ENCODE data around the gene INPP5A. TPM values are rescaled to one million over a fixed set of nuclear protein-coding genes. Genes with fewer than 3 reads are reported as not detected.

The INPP5A gene
- total RNA-seq, 1 experiment from 2014 or later: 12.3 TPM

DNA sequence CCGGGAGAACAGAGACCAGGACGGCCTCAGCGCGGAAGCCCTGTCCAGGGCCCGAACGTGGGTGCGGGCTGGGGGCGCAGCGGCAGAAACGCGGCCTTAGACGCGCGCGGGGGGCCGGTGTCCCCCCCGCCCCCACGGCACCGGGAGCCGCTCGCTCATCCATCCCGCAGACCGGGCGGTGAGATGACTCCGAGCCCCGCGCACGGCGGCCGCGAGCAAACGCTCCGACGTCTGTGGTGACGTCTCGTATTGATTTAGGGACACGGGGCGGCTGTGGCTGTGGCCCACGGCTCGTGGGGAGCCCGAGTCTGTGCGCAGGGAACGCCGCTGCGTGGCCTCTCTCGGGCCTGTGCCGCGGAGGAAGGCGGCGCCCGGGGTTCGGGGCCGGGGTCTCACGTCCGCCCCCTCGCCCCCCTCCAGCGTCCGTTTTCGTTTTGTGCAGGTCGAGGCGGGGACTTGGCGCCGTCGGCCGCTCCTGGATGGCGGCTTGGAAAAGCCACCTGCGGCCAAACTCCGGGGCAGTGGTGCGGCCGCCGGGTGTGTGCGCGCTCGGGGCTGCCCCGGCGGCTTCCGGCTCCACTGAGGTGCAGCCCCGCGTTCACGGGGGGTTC is 249.4 kb downstream of the INPP5A start:
- H3K9me2 ChIP-seq (ENCODE audit: insufficient read depth): no peaks in the 10 kb centered on the region
- intact Hi-C loops (cut with micrococcal nuclease): no loop called here
- H3K36me3 ChIP-seq (ENCODE audit: control insufficient read depth in 1 of 2, insufficient read depth in 2 of 2, low read length in 2 of 2): no peaks in the 10 kb centered on the region
- ATAC-seq (no peak), DNase-seq (ENCODE audit: low read depth, low spot score) (no peak)
- no peak overlapping the region for H3K4me2 ChIP-seq (ENCODE audit: low read length)
- no peaks in the 10 kb centered on the region for H3K27me3 ChIP-seq (ENCODE audit: insufficient read depth, low read length)
- no peaks in the 10 kb centered on the region for H4K20me1 ChIP-seq (ENCODE audit: insufficient read depth)
- ChIA-PET POLR2A (no interaction called here), CTCF (no interaction called here), RAD21 (ENCODE audit: low non-redundant PET in 1 of 2, low total read pairs in 2 of 2, uncharacterized antibody in 2 of 2, unreplicated experiment in 2 of 2) (no interaction called here)
- no peak overlapping the region for H2AFZ ChIP-seq (ENCODE audit: low read depth, low read length, poor library complexity, severe bottlenecking)
- TF ChIP-seq REST (IDR thresholded peaks at IDR 0.05; ENCODE audit: low read depth) (no peak), SRF (IDR thresholded peaks at IDR 0.05; ENCODE audit: low read depth) (no peak), ZNF274 (IDR thresholded peaks at IDR 0.05; ENCODE audit: low read depth, low read length) (no peak), SIN3A (IDR thresholded peaks at IDR 0.05; ENCODE audit: low read depth) (no peak), SP1 (IDR thresholded peaks at IDR 0.05; ENCODE audit: low read depth) (no peak), ZFX (IDR thresholded peaks at IDR 0.05) (no peak), ELF1 (IDR thresholded peaks at IDR 0.05; ENCODE audit: borderline replicate concordance, low read depth) (no peak), CBX3 (IDR thresholded peaks at IDR 0.05; ENCODE audit: low read depth) (no peak), EGR1 (IDR thresholded peaks at IDR 0.05; ENCODE audit: low read depth) (no peak)
- TF ChIP-seq, protein P1, sequence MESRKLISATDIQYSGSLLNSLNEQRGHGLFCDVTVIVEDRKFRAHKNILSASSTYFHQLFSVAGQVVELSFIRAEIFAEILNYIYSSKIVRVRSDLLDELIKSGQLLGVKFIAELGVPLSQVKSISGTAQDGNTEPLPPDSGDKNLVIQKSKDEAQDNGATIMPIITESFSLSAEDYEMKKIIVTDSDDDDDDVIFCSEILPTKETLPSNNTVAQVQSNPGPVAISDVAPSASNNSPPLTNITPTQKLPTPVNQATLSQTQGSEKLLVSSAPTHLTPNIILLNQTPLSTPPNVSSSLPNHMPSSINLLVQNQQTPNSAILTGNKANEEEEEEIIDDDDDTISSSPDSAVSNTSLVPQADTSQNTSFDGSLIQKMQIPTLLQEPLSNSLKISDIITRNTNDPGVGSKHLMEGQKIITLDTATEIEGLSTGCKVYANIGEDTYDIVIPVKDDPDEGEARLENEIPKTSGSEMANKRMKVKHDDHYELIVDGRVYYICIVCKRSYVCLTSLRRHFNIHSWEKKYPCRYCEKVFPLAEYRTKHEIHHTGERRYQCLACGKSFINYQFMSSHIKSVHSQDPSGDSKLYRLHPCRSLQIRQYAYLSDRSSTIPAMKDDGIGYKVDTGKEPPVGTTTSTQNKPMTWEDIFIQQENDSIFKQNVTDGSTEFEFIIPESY (IDR thresholded peaks at IDR 0.05; ENCODE audit: extremely low read depth, insufficient replicate concordance, low read length): no peak
- H3K79me2 ChIP-seq (ENCODE audit: insufficient read depth, low read length): no peaks in the 10 kb centered on the region
- H3K4me1 ChIP-seq (ENCODE audit: control insufficient read depth in 1 of 2, insufficient read depth in 2 of 2, low read length in 2 of 2): no peaks in the 10 kb centered on the region
- no peak overlapping the region for H3K9ac ChIP-seq (ENCODE audit: low read length)
- H3K9me3 ChIP-seq (ENCODE audit: control insufficient read depth in 1 of 2, insufficient read depth in 1 of 2, low read depth in 1 of 2, low read length in 2 of 2): no peaks in the 10 kb centered on the region
- H3K27ac ChIP-seq (ENCODE audit: low read depth, low read length): no peak overlapping the region
- no TSS peak for BruUV-seq (replicated peaks)
- no peak overlapping the region for H3K4me3 ChIP-seq (replicated peaks in 1 of 2; ENCODE audit: low read depth in 1 of 2, low read length in 2 of 2)
